ENCODE data around the gene ABHD16A.
A peak's percentile ranks its signal among the peaks of the same experiment; 100 is the strongest.

The ABHD16A gene

GRCh38 chr6:31660381-31661261, 42.5 kb downstream of the ABHD16A start, which contains the start of gene C6orf47:
Gene C6orf47, minus strand, starts transcription at chr6:31660778. Its CDS starts 831 bp downstream, at chr6:31659947.
- DNase-seq = peak; percentile 60

- DNase-seq = no peak
Observed at GRCh38 chr6:31659649-31660380, 43.3 kb downstream of the ABHD16A start.

GRCh38 chr6:31658983-31659648, 44.0 kb downstream of the ABHD16A start:
- no peak for DNase-seq

GRCh38 chr6:31658158-31658688, 44.9 kb downstream of the ABHD16A start:
- DNase-seq = no peak

- no peak for DNase-seq
Observed at GRCh38 chr6:31657406-31658157, 45.5 kb downstream of the ABHD16A start.

- no peak for DNase-seq
Observed at GRCh38 chr6:31655349-31656237, 47.5 kb downstream of the ABHD16A start, which contains the start of gene APOM. Gene APOM, plus strand, starts transcription at chr6:31655894. Its CDS starts 73 bp downstream, at chr6:31655967.

GRCh38 chr6:31654574-31655348, 48.4 kb downstream of the ABHD16A start:
- DNase-seq = no peak

GRCh38 chr6:31652925-31653724, 50.0 kb downstream of the ABHD16A start:
- DNase-seq = peak; percentile 97

GRCh38 chr6:31651602-31652191, 51.4 kb downstream of the ABHD16A start:
- DNase-seq = peak; percentile 67

- no peak for DNase-seq
Observed at GRCh38 chr6:31645325-31645724, 57.8 kb downstream of the ABHD16A start.

- no peak for DNase-seq
Observed at GRCh38 chr6:31643818-31644454, 59.2 kb downstream of the ABHD16A start.

GRCh38 chr6:31642798-31643570, 60.1 kb downstream of the ABHD16A start:
- no peak for DNase-seq

- DNase-seq = no peak
Observed at GRCh38 chr6:31641370-31641769, 61.8 kb downstream of the ABHD16A start.

GRCh38 chr6:31640612-31641011, 62.5 kb downstream of the ABHD16A start:
- DNase-seq = no peak

GRCh38 chr6:31639449-31639861, 63.7 kb downstream of the ABHD16A start:
- DNase-seq = no peak

- DNase-seq = no peak
Observed at GRCh38 chr6:31639043-31639442, 64.1 kb downstream of the ABHD16A start.
